KMS-11 (cell line): ENCODE measurements around the gene CYB5D1.

Experiments used
- H2AFZ ChIP-seq: fragments of 200-600 bp; sonication (generic); 2 replicates; pipeline ENCODE4 v1.6.1; 2016; ENCODE audit warnings: antibody characterized with exemption, mixed run types, low read depth
- H3K27ac ChIP-seq: fragments of 200-600 bp; sonication (generic); 2 replicates; pipeline ENCODE4 v1.6.1; 2016; ENCODE audit warnings: mild to moderate bottlenecking, mixed run types
- H3K27me3 ChIP-seq: fragments of 200-600 bp; sonication (generic); 2 replicates; pipeline ENCODE4 v1.6.1; 2017; ENCODE audit warnings: mild to moderate bottlenecking, low read depth, mixed run types, moderate library complexity; ENCODE audit not compliant: insufficient read depth
- H3K36me3 ChIP-seq: fragments of 200-600 bp; sonication (generic); 2 replicates; pipeline ENCODE4 v1.6.1; 2017; ENCODE audit warnings: mild to moderate bottlenecking, mixed run types; ENCODE audit not compliant: insufficient read depth
- H3K4me1 ChIP-seq: fragments of 200-600 bp; sonication (generic); 2 replicates; pipeline ENCODE4 v1.6.1; 2016; ENCODE audit warnings: mild to moderate bottlenecking, low read depth, mixed run types; ENCODE audit not compliant: poor library complexity, severe bottlenecking
- H3K4me2 ChIP-seq: fragments of 200-600 bp; sonication (generic); 2 replicates; pipeline ENCODE4 v1.7.0; 2016; ENCODE audit warnings: mild to moderate bottlenecking, mixed run types
- H3K4me3 ChIP-seq: fragments of 200-600 bp; sonication (generic); IDR thresholded peaks from 2 replicates; pipeline ENCODE4 v1.6.1; 2017; ENCODE audit warnings: low read depth, low read length, mixed read lengths; ENCODE audit not compliant: insufficient read depth
- H3K79me2 ChIP-seq: fragments of 200-600 bp; sonication (generic); 2 replicates; pipeline ENCODE4 v1.6.1; 2016; ENCODE audit warnings: low read depth, mixed run types; ENCODE audit not compliant: insufficient read depth
- H3K9ac ChIP-seq: fragments of 200-600 bp; sonication (generic); 2 replicates; pipeline ENCODE4 v1.6.1; 2016; ENCODE audit warnings: mild to moderate bottlenecking, mixed run types
- H4K20me1 ChIP-seq: fragments of 200-600 bp; sonication (generic); 2 replicates; pipeline ENCODE4 v1.6.1; 2016; ENCODE audit warnings: mild to moderate bottlenecking, mixed run types; ENCODE audit not compliant: insufficient read depth
- TF ChIP-seq, protein P1 (sequence below): fragments of 200-600 bp; sonication (generic); conservative IDR thresholded peaks from 2 replicates; pipeline ENCODE4 v1.6.1; 2017; ENCODE audit warnings: low read depth, mild to moderate bottlenecking, antibody characterized with exemption, low read length, moderate library complexity, mixed read lengths

Gene CYB5D1

DNA sequence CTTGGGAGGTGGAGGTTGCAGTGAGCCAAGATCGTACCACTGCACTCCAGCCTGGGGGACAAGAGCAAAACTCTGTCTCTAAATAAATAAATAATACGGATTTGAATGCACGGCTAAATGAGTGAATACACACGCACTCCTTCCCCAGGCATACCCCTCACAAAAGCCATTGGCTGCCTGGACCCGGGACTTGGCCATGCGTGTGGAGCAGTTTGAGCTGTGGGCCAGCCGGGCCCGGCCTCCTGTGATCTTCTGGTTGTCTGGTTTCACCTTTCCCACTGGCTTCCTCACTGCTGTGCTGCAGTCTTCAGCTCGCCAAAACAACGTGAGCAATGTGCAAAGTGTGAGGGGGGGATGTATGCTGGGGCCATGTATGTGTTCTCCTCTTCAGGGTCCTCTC is 25.4 kb upstream of the CYB5D1 start:
- H3K4me3 ChIP-seq: no peak overlapping the region
- H3K4me2 ChIP-seq: no peak overlapping the region
- H3K9ac ChIP-seq: no peak overlapping the region
- no peak overlapping the region for H3K27ac ChIP-seq
- H4K20me1 ChIP-seq: no peaks in the 10 kb centered on the region
- H3K27me3 ChIP-seq: no peaks in the 10 kb centered on the region
- no peaks in the 10 kb centered on the region for H3K79me2 ChIP-seq
- H3K36me3 ChIP-seq: no peaks in the 10 kb centered on the region
- H3K4me1 ChIP-seq: peaks cover 3% of the 10 kb centered on the region
- H2AFZ ChIP-seq: no peak overlapping the region
- TF ChIP-seq, protein P1, sequence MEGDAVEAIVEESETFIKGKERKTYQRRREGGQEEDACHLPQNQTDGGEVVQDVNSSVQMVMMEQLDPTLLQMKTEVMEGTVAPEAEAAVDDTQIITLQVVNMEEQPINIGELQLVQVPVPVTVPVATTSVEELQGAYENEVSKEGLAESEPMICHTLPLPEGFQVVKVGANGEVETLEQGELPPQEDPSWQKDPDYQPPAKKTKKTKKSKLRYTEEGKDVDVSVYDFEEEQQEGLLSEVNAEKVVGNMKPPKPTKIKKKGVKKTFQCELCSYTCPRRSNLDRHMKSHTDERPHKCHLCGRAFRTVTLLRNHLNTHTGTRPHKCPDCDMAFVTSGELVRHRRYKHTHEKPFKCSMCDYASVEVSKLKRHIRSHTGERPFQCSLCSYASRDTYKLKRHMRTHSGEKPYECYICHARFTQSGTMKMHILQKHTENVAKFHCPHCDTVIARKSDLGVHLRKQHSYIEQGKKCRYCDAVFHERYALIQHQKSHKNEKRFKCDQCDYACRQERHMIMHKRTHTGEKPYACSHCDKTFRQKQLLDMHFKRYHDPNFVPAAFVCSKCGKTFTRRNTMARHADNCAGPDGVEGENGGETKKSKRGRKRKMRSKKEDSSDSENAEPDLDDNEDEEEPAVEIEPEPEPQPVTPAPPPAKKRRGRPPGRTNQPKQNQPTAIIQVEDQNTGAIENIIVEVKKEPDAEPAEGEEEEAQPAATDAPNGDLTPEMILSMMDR: no peak

DNA sequence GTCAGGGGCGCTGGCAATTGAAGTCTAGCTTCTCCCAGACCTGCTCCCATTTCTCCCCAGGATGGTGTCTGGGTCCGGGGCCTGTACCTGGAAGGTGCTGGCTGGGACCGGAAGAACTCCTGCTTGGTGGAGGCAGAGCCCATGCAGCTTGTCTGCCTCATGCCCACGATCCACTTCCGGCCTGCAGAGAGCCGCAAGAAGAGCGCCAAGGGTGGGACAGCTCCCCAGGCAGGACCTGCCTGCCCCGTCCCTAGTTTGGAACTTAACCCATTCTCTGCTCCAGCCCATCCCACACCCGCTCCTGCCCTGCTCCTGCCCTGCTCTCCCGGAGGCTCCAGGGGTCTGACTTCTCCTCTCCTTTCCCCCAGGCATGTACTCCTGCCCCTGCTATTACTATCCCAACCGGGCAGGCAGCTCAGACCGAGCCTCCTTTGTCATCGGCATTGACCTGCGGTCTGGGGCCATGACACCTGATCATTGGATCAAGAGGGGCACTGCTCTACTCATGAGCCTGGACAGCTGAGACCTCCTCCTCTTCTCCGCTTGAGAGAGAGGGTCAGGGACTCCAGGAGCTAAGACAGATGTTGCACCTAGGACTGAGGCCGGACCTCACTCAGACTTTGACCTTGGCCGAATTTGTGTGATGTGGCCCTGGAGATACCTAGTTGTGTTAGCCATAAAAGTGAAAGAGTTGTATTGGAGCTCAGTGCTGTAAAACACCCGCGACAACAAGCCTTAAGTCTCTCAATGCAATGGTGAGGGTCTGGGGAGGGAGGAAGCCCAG is 24.6 kb upstream of the CYB5D1 start:
- H3K27me3 ChIP-seq: no peaks in the 10 kb centered on the region
- H4K20me1 ChIP-seq: no peaks in the 10 kb centered on the region
- H3K4me2 ChIP-seq: 0 out of 2 replicates have a peak overlapping the region, but pooled peaks have one; percentile 29
- H3K79me2 ChIP-seq: no peaks in the 10 kb centered on the region
- H3K4me1 ChIP-seq: peaks cover 6% of the 10 kb centered on the region
- TF ChIP-seq, protein P1: no peak
- no peak overlapping the region; the same call in 1 of the 2 replicates for H2AFZ ChIP-seq
- no peak overlapping the region for H3K4me3 ChIP-seq
- H3K27ac ChIP-seq: no peak overlapping the region
- H3K9ac ChIP-seq: no peak overlapping the region
- no peaks in the 10 kb centered on the region for H3K36me3 ChIP-seq

DNA sequence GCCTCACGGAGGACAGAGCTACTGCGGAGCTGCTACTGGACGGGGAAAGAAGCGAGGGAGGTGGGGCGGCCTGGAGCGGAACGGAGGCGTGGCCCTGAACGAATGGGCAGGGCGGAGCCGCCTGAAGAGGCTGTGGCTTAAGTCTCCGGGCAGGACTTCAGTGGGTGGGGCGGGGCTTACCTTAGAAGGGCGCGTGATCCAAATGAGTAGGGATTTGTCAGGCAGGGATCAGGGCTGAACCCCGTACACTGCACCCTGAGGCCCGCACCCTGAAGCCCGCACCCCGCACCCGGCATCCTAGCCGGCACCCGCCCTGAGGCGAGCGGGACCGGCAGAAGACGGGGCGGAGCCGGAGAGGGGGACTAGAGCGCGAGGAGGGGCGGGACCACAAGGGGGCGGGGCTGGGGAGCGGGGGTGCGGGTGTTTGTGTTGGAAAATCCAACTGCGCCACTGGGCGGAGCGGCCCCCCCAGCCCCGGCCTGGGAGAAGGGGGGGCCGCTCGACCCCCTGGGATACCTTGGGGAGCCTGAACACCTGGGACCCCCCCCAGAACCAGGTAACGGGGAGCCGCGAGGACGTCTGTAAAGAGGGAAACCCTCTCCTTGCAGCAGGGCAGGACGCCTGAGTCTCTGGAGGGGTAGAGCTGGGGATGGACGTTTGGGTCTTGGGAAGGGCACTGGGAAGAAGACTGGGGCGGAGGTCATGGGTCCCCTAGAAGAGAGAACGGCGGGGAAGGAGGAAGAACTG is 23.8 kb upstream of the CYB5D1 start, which contains the start of gene KDM6B:
Gene KDM6B (plus strand): TSS at position 423 of the 747 bp plus-strand sequence. CDS start 11,338 bp downstream, outside the sequence.
- H2AFZ ChIP-seq: no peak within 1 kb of the TSS; the same call in 1 of the 2 replicates
- H4K20me1 ChIP-seq: no peaks in the 10 kb centered on the region
- no peak within 1 kb of the TSS for H3K4me3 ChIP-seq
- H3K4me1 ChIP-seq: peaks cover 10% of the 10 kb centered on the region
- H3K9ac ChIP-seq: peak within 1 kb of the TSS; percentile 30; the same call in 1 of the 2 replicates
- TF ChIP-seq, protein P1: no peak
- no peaks in the 10 kb centered on the region for H3K79me2 ChIP-seq
- no peaks in the 10 kb centered on the region for H3K36me3 ChIP-seq
- H3K27ac ChIP-seq: peak within 1 kb of the TSS; percentile 58
- H3K4me2 ChIP-seq: 0 out of 2 replicates have a peak within 1 kb of the TSS, but pooled peaks have one; percentile 29
- H3K27me3 ChIP-seq: no peaks in the 10 kb centered on the region

DNA sequence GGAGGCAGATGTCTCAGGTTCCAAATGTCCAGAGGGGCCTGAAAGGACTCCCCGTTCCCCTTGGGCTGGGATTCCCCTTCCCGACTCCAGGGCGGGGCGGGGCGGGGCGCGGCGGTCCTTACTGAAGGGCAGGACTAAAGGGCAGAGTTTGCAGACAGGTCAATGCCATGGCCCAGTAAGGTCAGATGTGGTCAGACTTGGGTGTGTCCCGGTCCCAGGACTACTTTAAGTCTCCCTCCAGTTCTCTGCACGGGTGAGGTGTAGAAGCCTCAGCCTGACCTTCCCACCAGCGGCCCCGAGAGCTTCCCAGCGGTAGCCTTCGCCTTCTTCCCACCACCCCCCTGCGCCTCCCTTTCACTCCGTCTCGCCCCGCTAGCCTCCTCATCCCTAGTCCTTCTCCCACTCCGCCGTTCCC is 23.3 kb upstream of the CYB5D1 start:
- no peak overlapping the region for H3K9ac ChIP-seq
- no peaks in the 10 kb centered on the region for H3K36me3 ChIP-seq
- no peak overlapping the region for H3K4me2 ChIP-seq
- no peaks in the 10 kb centered on the region for H3K79me2 ChIP-seq
- H3K27me3 ChIP-seq: no peaks in the 10 kb centered on the region
- TF ChIP-seq, protein P1: peak; percentile 34; the same call in 1 of the 2 replicates
- H3K4me1 ChIP-seq: peaks cover 10% of the 10 kb centered on the region
- no peaks in the 10 kb centered on the region for H4K20me1 ChIP-seq
- H3K27ac ChIP-seq: peak overlapping the region; percentile 58; the same call in 1 of the 2 replicates
- no peak overlapping the region; the same call in 1 of the 2 replicates for H2AFZ ChIP-seq
- H3K4me3 ChIP-seq: no peak overlapping the region
